K562 (cell line): Measurements from ENCODE around the gene ZFPM1. TPM values are rescaled to one million over a fixed set of nuclear protein-coding genes. Genes with fewer than 3 reads are reported as not detected.

Source experiments
- ATAC-seq: fragments of 200-7000 bp; cut with Tn5 transposase; 3 replicates; pipeline ENCODE4 v1.9.1; 2020; ENCODE audit warnings: moderate library complexity
- BruUV-seq: library from RNA; stranded (reverse); fragments of 400-500 nt; replicated peaks from 2 replicates; lab custom pipeline; 2021; lab: Mats Ljungman, UMichigan
- CTCF ChIA-PET: fragments of 300-600 bp; formaldehyde crosslinking; extraction: SDS; loops from one replicate; lab custom pipeline; 2021; ENCODE audit warnings: low intra/inter-chr PET ratio; lab: Yijun Ruan, JAX
- POLR2A ChIA-PET: fragments of 300-600, 350-650 bp; sonication (Branson Sonifier 250); formaldehyde crosslinking; extraction: SDS; loops from one replicate; lab custom pipeline; 2021; ENCODE audit warnings: antibody characterized with exemption, inconsistent platforms; lab: Yijun Ruan, JAX
- DNase-seq, 4 experiments: peaks; one replicate each; pipeline versions ENCODE4 v3.0.0 to v3.0.0-alpha.2; 2011 to 2018; ENCODE audit warnings: low spot score in 3 of 4, mixed read lengths in 3 of 4; ENCODE audit errors: extremely low read depth in 1 of 4
- FAIRE-seq: peaks from 2 replicates; lab custom pipeline; 2011; peaks lifted over from hg19 to GRCh38; lab: Jason Lieb, UNC
- H2AFZ ChIP-seq: 2 replicates; pipeline ENCODE4 v1.6.0; 2011; ENCODE audit warnings: low read depth, low read length, control low read depth, inconsistent platforms
- H3K27ac ChIP-seq: fragments of 200-600 bp; 3 replicates; pipeline ENCODE4 v1.8.0; 2011; ENCODE audit warnings: low read depth, mild to moderate bottlenecking, control low read depth, inconsistent platforms, low read length, moderate library complexity, mixed read lengths; ENCODE audit errors: extremely low read depth
- H3K27me3 ChIP-seq, 2 experiments: fragments of 300-600 bp in 1 of 2; 2 replicates in 1 of 2; 3 replicates in 1 of 2; pipeline versions ENCODE4 v1.6.0 to v1.8.0; 2011; ENCODE audit warnings: inconsistent platforms in 2 of 2, low read length in 2 of 2, mild to moderate bottlenecking in 1 of 2, mixed read lengths in 1 of 2, moderate library complexity in 1 of 2; ENCODE audit not compliant: control insufficient read depth in 2 of 2, insufficient read depth in 2 of 2
- H3K36me3 ChIP-seq: fragments of 300-600 bp; 3 replicates; pipeline ENCODE4 v1.8.0; 2011; ENCODE audit warnings: mild to moderate bottlenecking, low read length, inconsistent platforms; ENCODE audit not compliant: control insufficient read depth, insufficient read depth
- H3K4me1 ChIP-seq, 2 experiments: fragments of 200-600 bp in 1 of 2; replicated peaks in 1 of 2; 2 replicates in 1 of 2; 3 replicates in 1 of 2; pipeline versions ENCODE4 v1.5.1 to v1.8.0; 2011; ENCODE audit warnings: inconsistent platforms in 2 of 2, low read length in 2 of 2, mild to moderate bottlenecking in 1 of 2, mixed read lengths in 1 of 2, moderate library complexity in 1 of 2; ENCODE audit not compliant: control insufficient read depth in 2 of 2, insufficient read depth in 2 of 2
- H3K4me2 ChIP-seq: 2 replicates; pipeline ENCODE4 v1.6.1; 2011; ENCODE audit warnings: low read length, control low read depth, inconsistent platforms, mixed read lengths; ENCODE audit not compliant: insufficient read depth
- H3K4me3 ChIP-seq: fragments of 200-600 bp; sonication (generic), shearing (Covaris generic); 2 replicates; pipeline ENCODE4 v1.5.1; 2016; ENCODE audit warnings: control low read depth, inconsistent platforms
- H3K79me2 ChIP-seq: fragments of 200-600 bp; 3 replicates; pipeline ENCODE4 v1.8.0; 2011; ENCODE audit warnings: low read length, inconsistent platforms; ENCODE audit not compliant: control insufficient read depth, insufficient read depth
- H3K9ac ChIP-seq, 2 experiments: 2 replicates each; pipeline versions ENCODE4 v1.6.0 to v1.6.1; 2011; ENCODE audit warnings: low read depth in 2 of 2, low read length in 2 of 2, control low read depth in 1 of 2, inconsistent platforms in 1 of 2, mild to moderate bottlenecking in 1 of 2, mixed read lengths in 1 of 2; ENCODE audit not compliant: insufficient read depth in 1 of 2
- H3K9me1 ChIP-seq: one replicate; pipeline ENCODE4 v1.6.0; 2011; ENCODE audit warnings: inconsistent platforms, mild to moderate bottlenecking, low read length, moderate library complexity; ENCODE audit not compliant: control insufficient read depth, insufficient read depth
- H3K9me3 ChIP-seq: replicated peaks from 2 replicates; pipeline ENCODE4 v1.5.1; 2011; ENCODE audit warnings: low read depth, low read length, inconsistent platforms; ENCODE audit not compliant: control insufficient read depth, insufficient read depth
- H4K20me1 ChIP-seq: replicated peaks from 2 replicates; pipeline ENCODE4 v1.6.1; 2011; ENCODE audit warnings: low read length, inconsistent platforms, mixed read lengths; ENCODE audit not compliant: control insufficient read depth, insufficient read depth
- PBX2 ChIP-seq, 2 experiments: IDR thresholded peaks in 1 of 2; conservative IDR thresholded peaks in 1 of 2; 2 replicates each; pipeline ENCODE4 v1.6.1; 2016; ENCODE audit warnings: low read depth in 2 of 2, mild to moderate bottlenecking in 1 of 2, missing compliant biosample characterization in 1 of 2, missing genetic modification characterization in 1 of 2, moderate library complexity in 1 of 2
- POLR2G ChIP-seq: fragments of 200-400 bp; formaldehyde crosslinking; IDR thresholded peaks from 2 replicates; pipeline ENCODE4 v1.6.1; 2017; ENCODE audit warnings: low read depth, mild to moderate bottlenecking, antibody characterized with exemption, low read length, moderate library complexity
- ZBTB11 ChIP-seq, 3 experiments: fragments of 200-800 bp in 1 of 3; fragments of 250-450 bp in 1 of 3; fragments of 450-650 bp in 1 of 3; sonication (Bioruptor Pico) in 1 of 3; sonication (Bioruptor generic) in 1 of 3; formaldehyde crosslinking in 1 of 3; IDR thresholded peaks; 2 replicates each; pipeline versions ENCODE4 v1.6.1 to v1.8.0; 2016 to 2022; ENCODE audit warnings: mild to moderate bottlenecking in 2 of 3, missing genetic modification characterization in 2 of 3, missing compliant biosample characterization in 1 of 3, moderate library complexity in 1 of 3
- ZBTB33 ChIP-seq: sonication (generic); formaldehyde crosslinking; IDR thresholded peaks from 2 replicates; pipeline ENCODE4 v1.8.1; 2023; ENCODE audit warnings: mild to moderate bottlenecking, missing genetic modification reagents
- WGBS: fragments of 100-300 bp; shearing (Covaris generic); methylation state at CpG from one replicate; pipeline ENCODE4 v1.1.6; 2016; ENCODE audit warnings: low coverage, mixed read lengths; ENCODE audit not compliant: insufficient coverage; ENCODE audit errors: missing lambda C conversion rate; 5-methylcytosine and 5-hydroxymethylcytosine counted together
- in situ Hi-C: fragments of 300-500 bp; cut with MboI; formaldehyde crosslinking; loops from 4 replicates; pipeline ENCODE4 v1.15.0; 2018; ENCODE audit warnings: inconsistent platforms, mixed read lengths
- intact Hi-C: fragments of 100-400 bp; cut with micrococcal nuclease; formaldehyde crosslinking; loops from 2 replicates; pipeline ENCODE4 v1.14.2; 2022
- polyA plus RNA-seq, 8 experiments: library from polyadenylated mRNA; depleted of rRNA in 4 of 8; stranded (reverse) in 5 of 8; unstranded in 3 of 8; fragments of >200 nt; fragmentation: Nextera tagmentation in 2 of 8; fragmentation: Illumina TruSeq in 1 of 8; extraction: Ambion mirVana in 2 of 8; extraction: Trizol in 1 of 8; gene quantifications; 2 replicates each; pipeline versions ENCODE4 v1.2.1 to v1.2.3, GENCODE V29; 2011 to 2014; ENCODE audit warnings: inconsistent platforms in 1 of 8, missing spikeins in 1 of 8
- total RNA-seq, 7 experiments: library from RNA; depleted of rRNA in 6 of 7; stranded (reverse); fragments of >200 nt in 6 of 7; fragmentation: Illumina TruSeq in 2 of 7; extraction: Trizol in 2 of 7; gene quantifications; 2 replicates each; pipeline versions ENCODE4 v1.2.1 to v1.2.3, GENCODE V29; 2011 to 2021; ENCODE audit warnings: low replicate concordance in 1 of 7

The ZFPM1 gene
- total and polyA plus RNA-seq, 9 of the 15 experiments (the other 6 are each of a cell fraction or from before 2014, with no cell fraction given), result 0.03 to 35.9 (median 1.4) TPM

GRCh38 chr16:88480829-88481228, 27.7 kb downstream of the ZFPM1 start:
- intact Hi-C loops, result no loop called here

More at GRCh38 chr16:88480829-88481228, 27.7 kb downstream of the ZFPM1 start:
- Histone ChIP-seq H3K9ac (peak overlapping the region in 1 of 2 experiments; percentile 68; a peak in 1 of 4 replicates), H3K27ac (no peak overlapping the region), H3K9me1 (peaks cover 7% of the 10 kb centered on the region), H3K27me3 (no peaks in the 10 kb centered on the region), H4K20me1 (peaks cover 40% of the 10 kb centered on the region), H2AFZ (no peak overlapping the region), H3K36me3 (peaks cover 55% of the 10 kb centered on the region; the same call in 2 of the 3 replicates), H3K4me3 (no peak overlapping the region), H3K4me2 (no peak overlapping the region), H3K79me2 (peaks cover 96% of the 10 kb centered on the region), H3K4me1 (peaks cover 0 to 95% of the 10 kb centered on the region in 2 experiments; a peak in 3 of 5 replicates), H3K9me3 (no peaks in the 10 kb centered on the region)
- TF ChIP-seq ZBTB11 (CRISPR knock-in tag; IDR thresholded peaks at IDR 0.05) (no peak), PBX2 (CRISPR knock-in tag; IDR thresholded peaks at IDR 0.05; ENCODE audit: low read depth) (no peak), PBX2 (tag; conservative IDR thresholded peaks at IDR 0.05; ENCODE audit: low read depth) (no peak), POLR2G (0 out of 2 replicates have a peak, but pooled peaks have one; percentile 4), ZBTB33 (CRISPR knock-in tag) (peak; percentile 87)
- no TSS peak for BruUV-seq
- no peak for ATAC-seq
- no peak for DNase-seq
- ChIA-PET CTCF (no interaction called here), POLR2A (interaction anchor here (0.6 kb wide), 1 partner anchor 29 kb away, joined by 3 read pairs; no protein-coding TSS in a partner anchor)
- WGBS, result 86% methylated on average over 15 of the region's 19 CpGs
- in situ Hi-C loops, result no loop called here
- FAIRE-seq, result no peak
